ENCODE data around the gene SBK2. TPM values are rescaled to one million over a fixed set of nuclear protein-coding genes. Genes with fewer than 3 reads are reported as not detected.
"Not testable (repeated sequence)": the region's sequence is repeated elsewhere in the genome, so short reads cannot be mapped to it uniquely, and the experiment has no call there.

Gene SBK2
- polyA plus RNA-seq, 1 donor from 2014 or later = not detected

DNA sequence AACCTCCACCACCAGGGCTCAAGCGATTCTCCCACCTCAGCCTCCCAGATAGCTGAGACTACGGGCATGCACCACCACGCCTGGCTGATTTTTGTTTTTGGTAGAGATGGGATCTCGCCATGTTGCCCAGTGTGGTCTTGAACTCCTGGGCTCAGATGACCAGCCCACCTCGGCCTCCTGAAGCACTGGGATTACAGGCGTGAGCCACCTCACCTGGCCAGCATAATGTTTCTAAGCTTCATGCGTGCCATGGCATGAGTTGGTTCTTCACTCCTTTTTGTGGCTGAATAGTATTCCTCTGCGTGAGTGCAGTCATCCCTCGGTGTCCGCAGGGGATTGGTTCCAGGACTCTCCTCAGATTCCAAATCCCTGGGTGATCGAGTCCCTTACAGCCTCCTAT, 47.9 kb upstream of the SBK2 start:
- Histone ChIP-seq H4K20me1 (ENCODE audit: insufficient read depth) (no peaks in the 10 kb centered on the region), H3F3A (ENCODE audit: insufficient read depth, low read length, poor library complexity, severe bottlenecking) (no peaks in the 10 kb centered on the region), H3K27ac (ENCODE audit: low read length) (peak overlapping the region; percentile 76), H3K9me2 (ENCODE audit: insufficient read depth, low read length) (no peaks in the 10 kb centered on the region), H3K27me3 (ENCODE audit: insufficient read depth, low read depth, low read length) (no peaks in the 10 kb centered on the region), H3K4me2 (ENCODE audit: low read length) (no peak overlapping the region), H3K9me3 (ENCODE audit: low read length) (no peaks in the 10 kb centered on the region), H3K36me3 (ENCODE audit: insufficient read depth, low read length) (no peaks in the 10 kb centered on the region), H3K79me2 (replicated peaks; ENCODE audit: insufficient read depth, low read length) (peaks cover 15% of the 10 kb centered on the region), H2AFZ (ENCODE audit: low read depth, low read length) (no peak overlapping the region), H3K9ac (ENCODE audit: low read length) (no peak overlapping the region), H3K4me3 (ENCODE audit: low read length) (no peak overlapping the region)
- no peak for TF ChIP-seq TAF1 (IDR thresholded peaks at IDR 0.05; ENCODE audit: low read depth)
- no peak for TF ChIP-seq MXI1 (conservative IDR thresholded peaks at IDR 0.05; ENCODE audit: poor library complexity, severe bottlenecking)
- TF ChIP-seq, protein P1, sequence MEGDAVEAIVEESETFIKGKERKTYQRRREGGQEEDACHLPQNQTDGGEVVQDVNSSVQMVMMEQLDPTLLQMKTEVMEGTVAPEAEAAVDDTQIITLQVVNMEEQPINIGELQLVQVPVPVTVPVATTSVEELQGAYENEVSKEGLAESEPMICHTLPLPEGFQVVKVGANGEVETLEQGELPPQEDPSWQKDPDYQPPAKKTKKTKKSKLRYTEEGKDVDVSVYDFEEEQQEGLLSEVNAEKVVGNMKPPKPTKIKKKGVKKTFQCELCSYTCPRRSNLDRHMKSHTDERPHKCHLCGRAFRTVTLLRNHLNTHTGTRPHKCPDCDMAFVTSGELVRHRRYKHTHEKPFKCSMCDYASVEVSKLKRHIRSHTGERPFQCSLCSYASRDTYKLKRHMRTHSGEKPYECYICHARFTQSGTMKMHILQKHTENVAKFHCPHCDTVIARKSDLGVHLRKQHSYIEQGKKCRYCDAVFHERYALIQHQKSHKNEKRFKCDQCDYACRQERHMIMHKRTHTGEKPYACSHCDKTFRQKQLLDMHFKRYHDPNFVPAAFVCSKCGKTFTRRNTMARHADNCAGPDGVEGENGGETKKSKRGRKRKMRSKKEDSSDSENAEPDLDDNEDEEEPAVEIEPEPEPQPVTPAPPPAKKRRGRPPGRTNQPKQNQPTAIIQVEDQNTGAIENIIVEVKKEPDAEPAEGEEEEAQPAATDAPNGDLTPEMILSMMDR (IDR thresholded peaks at IDR 0.05; ENCODE audit: poor library complexity, severe bottlenecking) = no peak
- TF ChIP-seq, protein P2, sequence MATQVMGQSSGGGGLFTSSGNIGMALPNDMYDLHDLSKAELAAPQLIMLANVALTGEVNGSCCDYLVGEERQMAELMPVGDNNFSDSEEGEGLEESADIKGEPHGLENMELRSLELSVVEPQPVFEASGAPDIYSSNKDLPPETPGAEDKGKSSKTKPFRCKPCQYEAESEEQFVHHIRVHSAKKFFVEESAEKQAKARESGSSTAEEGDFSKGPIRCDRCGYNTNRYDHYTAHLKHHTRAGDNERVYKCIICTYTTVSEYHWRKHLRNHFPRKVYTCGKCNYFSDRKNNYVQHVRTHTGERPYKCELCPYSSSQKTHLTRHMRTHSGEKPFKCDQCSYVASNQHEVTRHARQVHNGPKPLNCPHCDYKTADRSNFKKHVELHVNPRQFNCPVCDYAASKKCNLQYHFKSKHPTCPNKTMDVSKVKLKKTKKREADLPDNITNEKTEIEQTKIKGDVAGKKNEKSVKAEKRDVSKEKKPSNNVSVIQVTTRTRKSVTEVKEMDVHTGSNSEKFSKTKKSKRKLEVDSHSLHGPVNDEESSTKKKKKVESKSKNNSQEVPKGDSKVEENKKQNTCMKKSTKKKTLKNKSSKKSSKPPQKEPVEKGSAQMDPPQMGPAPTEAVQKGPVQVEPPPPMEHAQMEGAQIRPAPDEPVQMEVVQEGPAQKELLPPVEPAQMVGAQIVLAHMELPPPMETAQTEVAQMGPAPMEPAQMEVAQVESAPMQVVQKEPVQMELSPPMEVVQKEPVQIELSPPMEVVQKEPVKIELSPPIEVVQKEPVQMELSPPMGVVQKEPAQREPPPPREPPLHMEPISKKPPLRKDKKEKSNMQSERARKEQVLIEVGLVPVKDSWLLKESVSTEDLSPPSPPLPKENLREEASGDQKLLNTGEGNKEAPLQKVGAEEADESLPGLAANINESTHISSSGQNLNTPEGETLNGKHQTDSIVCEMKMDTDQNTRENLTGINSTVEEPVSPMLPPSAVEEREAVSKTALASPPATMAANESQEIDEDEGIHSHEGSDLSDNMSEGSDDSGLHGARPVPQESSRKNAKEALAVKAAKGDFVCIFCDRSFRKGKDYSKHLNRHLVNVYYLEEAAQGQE (IDR thresholded peaks at IDR 0.05; ENCODE audit: borderline replicate concordance) = no peak
- no peak for TF ChIP-seq EP300 (conservative IDR thresholded peaks at IDR 0.05; ENCODE audit: poor library complexity, severe bottlenecking)
- no peak for TF ChIP-seq POLR2AphosphoS5 (IDR thresholded peaks at IDR 0.05)
- no peak for TF ChIP-seq RAD21 (conservative IDR thresholded peaks at IDR 0.05)
- TF ChIP-seq SMC3 (conservative IDR thresholded peaks at IDR 0.05; ENCODE audit: poor library complexity) = no peak
- TF ChIP-seq EZH2 (IDR thresholded peaks at IDR 0.05; ENCODE audit: borderline replicate concordance, insufficient read depth, low read length, poor library complexity, severe bottlenecking) = no peak

DNA sequence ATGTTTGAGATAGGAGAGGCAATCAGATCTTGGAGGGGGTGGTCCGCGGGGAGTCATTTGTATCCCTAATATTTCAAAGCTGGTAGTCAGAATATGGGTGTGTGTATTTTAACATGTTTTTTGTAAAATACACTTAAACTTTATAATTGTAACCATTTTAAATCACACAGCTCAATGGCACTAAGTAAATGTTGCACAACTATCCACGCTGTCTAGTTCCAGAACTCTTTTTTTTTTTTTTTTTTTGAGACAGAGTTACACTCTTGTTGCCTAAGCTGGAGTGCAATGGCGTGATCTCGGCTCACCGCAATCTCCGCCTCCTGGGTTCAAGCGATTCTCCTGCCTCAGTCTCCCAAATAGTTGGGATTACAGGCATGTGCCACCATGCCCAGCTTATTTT, 47.0 kb upstream of the SBK2 start:
- H3K4me3 ChIP-seq (ENCODE audit: low read length) = not testable (repeated sequence)

DNA sequence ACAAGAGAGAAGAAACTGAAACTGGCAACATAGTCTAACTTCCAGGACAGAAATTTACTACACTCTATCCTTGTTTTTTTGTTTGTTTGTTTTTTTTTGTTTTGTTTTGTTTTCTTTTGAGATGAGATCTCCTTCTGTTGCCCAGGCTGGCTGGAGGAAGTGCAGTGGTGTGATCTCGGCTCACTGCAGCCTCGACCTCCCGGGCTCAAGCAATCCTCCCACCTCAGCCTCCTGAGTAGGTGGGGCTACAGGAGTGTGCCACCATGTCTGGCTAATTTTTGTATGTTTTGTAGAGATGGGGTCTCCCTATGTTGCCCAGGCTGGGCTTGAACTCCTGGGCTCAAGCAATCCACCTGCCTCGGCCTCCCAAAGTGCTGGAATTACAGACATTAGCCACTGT, 45.4 kb upstream of the SBK2 start:
- not testable (repeated sequence) for H3K4me3 ChIP-seq (ENCODE audit: low read length); H3K27me3 ChIP-seq (ENCODE audit: insufficient read depth, low read depth, low read length); H3K36me3 ChIP-seq (ENCODE audit: insufficient read depth, low read length); H3K9me2 ChIP-seq (ENCODE audit: insufficient read depth, low read length); H4K20me1 ChIP-seq (ENCODE audit: insufficient read depth); H3K9me3 ChIP-seq (ENCODE audit: low read length); H3K27ac ChIP-seq (ENCODE audit: low read length); H3F3A ChIP-seq (ENCODE audit: insufficient read depth, low read length, poor library complexity, severe bottlenecking); H2AFZ ChIP-seq (ENCODE audit: low read depth, low read length); H3K4me2 ChIP-seq (ENCODE audit: low read length); H3K9ac ChIP-seq (ENCODE audit: low read length)
- peaks cover 21% of the 10 kb centered on the region for H3K79me2 ChIP-seq (replicated peaks; ENCODE audit: insufficient read depth, low read length)

More for the DNA sequence above, 47.0 kb upstream of the SBK2 start:
- not testable (repeated sequence) for H3F3A ChIP-seq (ENCODE audit: insufficient read depth, low read length, poor library complexity, severe bottlenecking); H3K36me3 ChIP-seq (ENCODE audit: insufficient read depth, low read length); H3K9ac ChIP-seq (ENCODE audit: low read length); H3K9me2 ChIP-seq (ENCODE audit: insufficient read depth, low read length); H3K27me3 ChIP-seq (ENCODE audit: insufficient read depth, low read depth, low read length); H3K4me2 ChIP-seq (ENCODE audit: low read length); H3K9me3 ChIP-seq (ENCODE audit: low read length); H4K20me1 ChIP-seq (ENCODE audit: insufficient read depth); H2AFZ ChIP-seq (ENCODE audit: low read depth, low read length); H3K27ac ChIP-seq (ENCODE audit: low read length)
- peaks cover 21% of the 10 kb centered on the region for H3K79me2 ChIP-seq (replicated peaks; ENCODE audit: insufficient read depth, low read length)
